Dedifferentiated amniotic fluid mesenchymal stem cell (primary cell): ENCODE results near the gene IL23A.
"Not testable (repeated sequence)": the region's sequence is repeated elsewhere in the genome, so short reads cannot be mapped to it uniquely, and the experiment has no call there.

Experiments
- DNase-seq: peaks from one replicate; pipeline ENCODE4 v3.0.0-alpha.2; 2016; ENCODE audit errors: extremely low spot score

IL23A gene

DNA sequence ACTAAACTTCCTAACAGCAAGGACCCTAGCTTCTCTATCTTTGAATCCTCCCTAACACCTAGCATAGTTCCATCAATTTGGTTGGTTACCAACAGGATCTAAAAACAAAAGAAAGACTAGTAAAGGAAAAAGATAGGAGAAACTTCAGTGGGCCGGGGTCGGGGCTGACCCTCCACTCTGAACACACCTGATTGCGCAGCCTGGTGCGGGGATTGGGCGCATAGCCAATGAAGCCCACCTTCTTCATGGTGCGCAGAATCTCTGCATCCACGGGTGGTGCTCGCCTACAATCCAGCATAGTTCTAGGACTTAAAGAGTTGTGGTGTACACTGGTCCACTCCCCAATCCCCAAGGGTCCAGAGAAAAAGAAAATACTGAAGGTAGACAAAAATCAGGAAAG lies 12.6 kb upstream of the IL23A start:
- no peak for DNase-seq

GRCh38 chr12:56326533-56326932 lies 12.2 kb upstream of the IL23A start:
- DNase-seq, result no peak

GRCh38 chr12:56330936-56331490 lies 7.7 kb upstream of the IL23A start:
- no peak for DNase-seq

GRCh38 chr12:56332512-56333196 lies 6.0 kb upstream of the IL23A start:
- no peak for DNase-seq

- DNase-seq, result no peak
These were observed 5.4 kb upstream of the IL23A start for GRCh38 chr12:56333197-56333678.

DNA sequence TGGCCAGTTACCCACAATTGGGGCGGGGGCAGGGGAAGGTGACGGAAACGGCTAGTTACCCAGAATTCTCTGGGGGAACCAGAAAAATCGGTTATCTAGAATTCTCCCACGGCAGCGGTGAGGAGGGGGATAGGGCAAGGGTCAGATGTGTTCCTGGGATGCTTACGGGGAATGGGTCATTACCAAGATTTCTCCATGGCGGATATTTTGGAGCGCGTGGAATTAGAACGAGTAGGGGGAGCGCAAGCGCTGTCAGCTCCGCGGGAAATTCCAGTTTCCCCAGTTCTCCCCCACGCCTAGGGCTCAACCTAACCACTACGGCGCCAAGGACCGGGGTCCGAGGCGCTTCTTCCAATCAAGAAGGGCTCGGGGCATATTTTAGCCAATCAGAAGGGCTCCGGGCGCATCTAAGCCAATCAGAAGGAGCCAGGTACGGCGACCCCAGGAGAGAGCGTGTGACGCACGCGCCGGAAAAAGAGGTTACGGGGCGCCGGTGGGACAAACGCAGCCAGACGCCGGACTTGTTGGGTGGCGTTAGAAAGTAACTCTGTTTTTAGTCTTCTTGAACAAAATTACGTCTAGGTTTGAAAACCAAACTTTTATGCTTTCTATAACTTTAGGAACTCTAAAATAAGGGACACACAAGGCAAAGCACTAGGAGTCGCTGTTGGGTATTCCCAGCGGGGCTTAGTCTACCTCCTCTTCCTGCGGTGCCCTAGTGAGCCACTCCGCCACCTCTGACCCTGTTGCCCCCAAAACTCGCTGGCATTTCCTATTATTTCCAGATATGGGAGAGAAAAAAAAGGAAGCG lies 4.8 kb upstream of the IL23A start, which contains the start of gene PAN2:
Gene PAN2 (minus strand): TSS at position 322 of the 811 bp plus-strand sequence. CDS start 906 bp downstream, outside the sequence.
- DNase-seq, result peak; percentile 92

- DNase-seq, result no peak
These were observed 4.2 kb upstream of the IL23A start for GRCh38 chr12:56334490-56334793.

DNA sequence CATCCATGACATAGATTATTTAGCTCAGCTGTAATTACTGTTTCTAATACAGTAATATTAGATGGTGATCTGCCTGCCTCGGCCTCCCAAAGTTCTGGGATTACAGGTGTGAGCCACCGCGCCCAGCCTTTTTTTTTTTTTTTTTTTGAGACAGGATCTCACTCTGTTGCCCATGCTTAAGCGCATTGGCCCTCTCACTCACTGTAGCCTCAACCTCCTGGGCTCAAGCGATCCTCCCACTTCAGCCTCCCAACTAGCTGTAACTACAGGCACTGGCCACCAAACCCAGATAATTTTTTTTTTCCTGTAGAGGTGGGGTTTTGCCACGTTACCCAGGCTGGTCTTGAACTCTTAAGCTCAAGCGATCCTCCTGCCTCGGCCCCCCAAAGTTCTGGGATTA lies 3.2 kb upstream of the IL23A start:
- DNase-seq, result not testable (repeated sequence)

DNA sequence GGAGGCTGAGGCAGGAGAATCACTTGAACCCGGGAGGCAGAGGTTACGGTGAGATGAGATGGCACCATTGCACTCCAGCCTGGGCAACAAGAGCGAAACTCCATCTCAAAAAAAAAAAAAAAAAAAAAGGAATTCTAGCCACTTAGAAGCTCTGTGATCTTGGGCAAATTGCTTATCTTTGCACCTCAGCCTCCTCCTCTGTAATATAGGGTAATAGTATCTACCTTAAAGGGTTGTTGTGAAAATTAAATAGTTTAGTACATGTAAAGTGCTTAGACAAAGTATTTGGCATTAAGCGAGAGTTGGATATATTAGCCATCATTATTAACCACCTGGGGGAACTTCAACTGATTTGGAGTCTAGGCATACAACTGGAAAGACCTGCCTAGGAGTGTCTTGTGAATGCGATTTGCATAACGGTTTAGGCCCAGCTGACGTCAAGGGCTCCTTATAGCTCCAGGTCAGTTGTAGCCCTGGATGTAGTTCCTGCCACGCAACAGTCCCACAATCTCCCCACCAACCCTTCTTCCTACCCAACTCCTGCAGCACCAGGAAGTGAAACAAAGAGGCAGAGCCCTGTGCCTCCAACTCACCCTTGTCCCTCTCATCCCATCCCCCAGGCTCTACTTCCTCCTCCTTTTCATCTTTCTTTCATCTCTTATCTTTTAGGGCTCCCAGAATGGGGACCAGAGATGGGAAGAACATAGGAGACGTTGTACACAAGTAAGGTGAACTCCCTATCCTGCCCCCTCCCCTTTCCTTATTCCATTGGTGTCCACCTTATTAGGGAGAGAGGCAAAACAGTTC lies 2.1 kb upstream of the IL23A start:
- DNase-seq, result no peak

GRCh38 chr12:56337753-56338251 lies 882 bp upstream of the IL23A start:
- DNase-seq, result no peak

- no peak for DNase-seq
These were observed 406 bp downstream of the IL23A start for GRCh38 chr12:56339158-56339422.

- no peak for DNase-seq
These were observed 2.9 kb downstream of the IL23A start for GRCh38 chr12:56341616-56342015.

- DNase-seq, result not testable (repeated sequence)
These were observed 3.6 kb downstream of the IL23A start for GRCh38 chr12:56342290-56342689.

- no peak for DNase-seq
These were observed 8.0 kb downstream of the IL23A start for GRCh38 chr12:56346675-56347074.

GRCh38 chr12:56347255-56347654 lies 8.6 kb downstream of the IL23A start:
- DNase-seq, result not testable (repeated sequence)

DNA sequence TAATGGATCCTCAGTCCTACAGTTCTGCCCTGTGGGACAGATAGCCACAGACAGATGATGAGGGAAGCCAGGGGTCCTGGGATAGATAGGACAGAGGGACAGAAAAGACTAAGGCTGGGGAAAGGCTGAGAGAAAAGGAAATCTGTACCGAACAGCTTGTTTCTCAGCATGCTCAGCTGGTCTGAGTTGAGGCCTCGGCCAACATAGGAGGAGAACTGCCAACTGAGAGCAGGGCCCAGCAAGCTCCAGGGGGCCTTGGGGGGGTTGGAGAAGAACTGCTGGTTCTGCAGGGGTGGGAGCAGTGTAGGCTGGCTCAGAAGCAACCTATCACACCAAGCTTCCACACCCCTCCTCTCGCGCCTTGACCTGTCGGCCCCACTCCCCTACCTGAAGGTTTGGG lies 10.1 kb downstream of the IL23A start:
- DNase-seq, result peak; percentile 2

GRCh38 chr12:56350662-56351061 lies 12.0 kb downstream of the IL23A start:
- DNase-seq, result peak; percentile 0

GRCh38 chr12:56351325-56351724 lies 12.6 kb downstream of the IL23A start:
- peak; percentile 5 for DNase-seq

DNA sequence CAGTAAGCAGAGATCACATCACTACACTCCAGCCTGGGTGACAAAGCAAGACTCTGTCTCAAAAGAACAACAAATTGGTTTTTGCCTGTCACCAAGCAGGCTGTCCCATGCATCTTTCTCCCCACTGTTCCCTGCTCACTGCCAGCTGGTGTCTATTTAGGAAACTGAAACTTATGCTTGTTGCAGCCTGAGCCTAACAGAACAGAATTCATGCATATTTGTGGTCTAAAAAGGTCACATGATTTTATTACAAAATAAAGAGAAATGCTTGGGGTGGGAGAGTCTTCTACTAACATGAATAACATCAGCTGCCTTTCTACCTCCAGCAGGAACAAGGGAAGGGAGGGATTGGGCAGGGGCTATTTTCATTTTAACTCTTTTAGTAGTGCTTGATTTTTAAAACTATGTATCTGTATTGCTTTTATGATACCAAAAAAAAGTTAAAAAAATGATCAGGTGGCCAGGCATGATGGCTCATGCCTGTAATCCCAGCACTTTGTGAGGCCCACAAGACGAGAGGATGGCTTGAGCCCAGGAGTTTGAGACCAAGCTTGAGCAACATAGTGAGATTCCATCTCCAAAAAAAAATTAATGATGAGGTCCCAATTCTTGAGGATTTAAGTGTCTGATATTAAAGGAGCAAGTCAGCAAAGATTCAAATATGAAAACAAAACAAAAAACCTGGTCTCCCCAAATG lies 20.3 kb downstream of the IL23A start:
- peak; percentile 92 for DNase-seq

- peak; percentile 100 for DNase-seq
These were observed 21.4 kb downstream of the IL23A start, which contains the start of gene STAT2 for GRCh38 chr12:56359851-56360767. STAT2 (minus strand) TSS chr12:56360107; CDS start chr12:56356571, 3,536 bp downstream.
